OCI-LY7 (cell line): ENCODE results near the gene KCNMB2.

Experiments used
- EZH2phosphoT487 ChIP-seq: fragments of 200-600 bp; sonication (generic); IDR thresholded peaks from 2 replicates; pipeline ENCODE4 v1.6.1; 2018; ENCODE audit warnings: low read depth, borderline replicate concordance, mild to moderate bottlenecking, mixed run types, antibody characterized with exemption, low read length, moderate library complexity, mixed read lengths
- TF ChIP-seq, protein P1 (sequence below): fragments of 200-600 bp; sonication (generic); conservative IDR thresholded peaks from 2 replicates; pipeline ENCODE4 v1.5.1; 2014; ENCODE audit warnings: mild to moderate bottlenecking, antibody characterized with exemption, low read length, moderate library complexity, mixed read lengths

DNA sequence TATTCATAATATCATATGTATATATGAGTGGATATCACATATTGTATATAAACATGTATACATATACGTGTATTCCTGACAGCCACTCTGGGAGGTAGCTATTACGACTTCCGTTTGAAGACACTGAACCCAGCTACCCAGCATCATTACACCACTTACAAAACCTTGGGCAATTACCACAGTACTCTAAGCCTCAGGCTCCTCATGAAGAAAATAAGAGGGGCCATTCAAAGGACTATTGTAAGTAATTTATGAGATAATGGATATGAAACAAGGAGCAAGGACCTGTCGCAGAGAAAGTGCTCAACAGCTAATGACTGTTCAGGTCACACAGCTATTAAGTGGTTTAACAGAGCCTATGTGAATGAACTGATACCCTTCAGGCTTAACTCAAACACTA, 52.4 kb downstream of the KCNMB2 start:
- TF ChIP-seq EZH2phosphoT487, result no peak
- TF ChIP-seq, protein P1, sequence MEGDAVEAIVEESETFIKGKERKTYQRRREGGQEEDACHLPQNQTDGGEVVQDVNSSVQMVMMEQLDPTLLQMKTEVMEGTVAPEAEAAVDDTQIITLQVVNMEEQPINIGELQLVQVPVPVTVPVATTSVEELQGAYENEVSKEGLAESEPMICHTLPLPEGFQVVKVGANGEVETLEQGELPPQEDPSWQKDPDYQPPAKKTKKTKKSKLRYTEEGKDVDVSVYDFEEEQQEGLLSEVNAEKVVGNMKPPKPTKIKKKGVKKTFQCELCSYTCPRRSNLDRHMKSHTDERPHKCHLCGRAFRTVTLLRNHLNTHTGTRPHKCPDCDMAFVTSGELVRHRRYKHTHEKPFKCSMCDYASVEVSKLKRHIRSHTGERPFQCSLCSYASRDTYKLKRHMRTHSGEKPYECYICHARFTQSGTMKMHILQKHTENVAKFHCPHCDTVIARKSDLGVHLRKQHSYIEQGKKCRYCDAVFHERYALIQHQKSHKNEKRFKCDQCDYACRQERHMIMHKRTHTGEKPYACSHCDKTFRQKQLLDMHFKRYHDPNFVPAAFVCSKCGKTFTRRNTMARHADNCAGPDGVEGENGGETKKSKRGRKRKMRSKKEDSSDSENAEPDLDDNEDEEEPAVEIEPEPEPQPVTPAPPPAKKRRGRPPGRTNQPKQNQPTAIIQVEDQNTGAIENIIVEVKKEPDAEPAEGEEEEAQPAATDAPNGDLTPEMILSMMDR, result no peak
